Measurements from ENCODE around the gene SERPINA12. TPM values are rescaled to one million over a fixed set of nuclear protein-coding genes. Genes with fewer than 3 reads are reported as not detected.

Gene SERPINA12
- total RNA-seq, 1 experiment from 2014 or later: not detected

DNA sequence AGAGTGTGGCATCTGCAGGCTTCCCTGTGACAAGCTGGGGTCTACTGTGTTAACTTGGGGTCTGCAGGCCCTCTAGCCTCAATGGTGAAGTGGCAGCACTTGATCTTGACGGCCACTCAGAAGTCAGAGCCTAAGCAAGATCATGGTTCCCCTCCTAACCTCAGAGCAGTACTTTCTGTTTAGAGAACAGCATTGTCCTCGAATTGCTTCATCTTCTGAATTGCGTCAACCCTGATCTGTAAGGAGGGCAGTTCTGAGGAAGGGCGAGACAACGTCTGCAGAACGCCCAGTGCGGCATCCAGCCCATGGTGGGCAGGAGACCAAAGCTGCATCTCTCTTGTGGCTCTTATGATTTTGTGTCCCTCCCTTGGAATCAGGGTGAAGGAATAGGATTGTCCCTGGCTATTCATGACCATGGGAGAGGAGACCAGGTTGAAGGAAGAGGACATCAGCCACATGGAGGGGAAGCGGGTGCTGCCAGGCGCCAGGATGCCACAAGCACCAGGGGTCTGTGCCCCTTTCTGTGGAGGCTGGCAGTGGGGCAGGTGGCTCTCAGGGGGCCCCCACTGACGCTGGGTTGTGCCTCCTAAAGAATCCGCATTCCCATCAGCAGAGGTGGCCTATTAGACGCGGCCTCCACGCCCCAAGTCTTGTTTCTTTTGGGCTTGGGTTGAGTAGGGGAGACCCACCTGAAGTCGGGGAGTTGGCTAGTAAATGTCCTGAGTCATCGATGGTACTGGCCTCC, 35.4 kb downstream of the SERPINA12 start:
- no peak overlapping the region for H3T11ph ChIP-seq (ENCODE audit: low read length)
- no peak overlapping the region for H3K27ac ChIP-seq (ENCODE audit: insufficient read length, low read depth, low read length)
- Mint-ChIP-seq H3K4me1 (no peaks in the 10 kb centered on the region; a peak in 1 of 4 replicates), H3K4me3 (no peak overlapping the region), H3K36me3 (ENCODE audit: insufficient read depth in 1 of 3, low read depth in 3 of 3) (peaks cover 4 to 16% (median 8%) of the 10 kb centered on the region in 3 experiments; a peak in 5 of 7 replicates), H3K27me3 (ENCODE audit: low read depth) (peaks cover 8% of the 10 kb centered on the region), H3K9me3 (peaks cover 14 to 16% of the 10 kb centered on the region in 2 experiments), H3K27ac (no peak overlapping the region)
- no peak overlapping the region for H2AFZ ChIP-seq (ENCODE audit: low read length)
- no peak overlapping the region for H3K4ac ChIP-seq (ENCODE audit: low read depth, low read length)
- no peak overlapping the region for H3K4me2 ChIP-seq (ENCODE audit: insufficient read depth, insufficient read length, low read length)
- H2AK5ac ChIP-seq (ENCODE audit: insufficient read length, low read length): no peak overlapping the region
- H3K9ac ChIP-seq (ENCODE audit: extremely low read depth, insufficient read length, low read length): no peak overlapping the region
- DNase-seq: peak; percentile 5
- no peak overlapping the region for H4K5ac ChIP-seq (ENCODE audit: insufficient read length, low read depth, low read length)
- TF ChIP-seq, protein P1, sequence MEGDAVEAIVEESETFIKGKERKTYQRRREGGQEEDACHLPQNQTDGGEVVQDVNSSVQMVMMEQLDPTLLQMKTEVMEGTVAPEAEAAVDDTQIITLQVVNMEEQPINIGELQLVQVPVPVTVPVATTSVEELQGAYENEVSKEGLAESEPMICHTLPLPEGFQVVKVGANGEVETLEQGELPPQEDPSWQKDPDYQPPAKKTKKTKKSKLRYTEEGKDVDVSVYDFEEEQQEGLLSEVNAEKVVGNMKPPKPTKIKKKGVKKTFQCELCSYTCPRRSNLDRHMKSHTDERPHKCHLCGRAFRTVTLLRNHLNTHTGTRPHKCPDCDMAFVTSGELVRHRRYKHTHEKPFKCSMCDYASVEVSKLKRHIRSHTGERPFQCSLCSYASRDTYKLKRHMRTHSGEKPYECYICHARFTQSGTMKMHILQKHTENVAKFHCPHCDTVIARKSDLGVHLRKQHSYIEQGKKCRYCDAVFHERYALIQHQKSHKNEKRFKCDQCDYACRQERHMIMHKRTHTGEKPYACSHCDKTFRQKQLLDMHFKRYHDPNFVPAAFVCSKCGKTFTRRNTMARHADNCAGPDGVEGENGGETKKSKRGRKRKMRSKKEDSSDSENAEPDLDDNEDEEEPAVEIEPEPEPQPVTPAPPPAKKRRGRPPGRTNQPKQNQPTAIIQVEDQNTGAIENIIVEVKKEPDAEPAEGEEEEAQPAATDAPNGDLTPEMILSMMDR (conservative IDR thresholded peaks at IDR 0.05): no peak
- H2BK20ac ChIP-seq (ENCODE audit: low read depth, low read length, poor library complexity, severe bottlenecking): no peak overlapping the region
- H3K79me1 ChIP-seq (ENCODE audit: insufficient read depth, low read depth, low read length, poor library complexity, severe bottlenecking): no peaks in the 10 kb centered on the region
- H2BK15ac ChIP-seq (ENCODE audit: low read depth, low read length): no peak overlapping the region
- no peak overlapping the region for H4K91ac ChIP-seq (ENCODE audit: insufficient read length, low read depth, low read length)
- no peak overlapping the region for H3K56ac ChIP-seq (ENCODE audit: insufficient read length, low read depth, low read length)
- no peaks in the 10 kb centered on the region for H3K4me1 ChIP-seq (ENCODE audit: insufficient read depth, low read length)
- no peak overlapping the region for H3K23ac ChIP-seq (ENCODE audit: insufficient read length, low read depth, low read length)
- WGBS (ENCODE audit: extremely low coverage, insufficient read length, low lambda C conversion rate): no CpG with 5 or more reads among the region's 16 CpGs
- H3K23me2 ChIP-seq (ENCODE audit: insufficient read length, low read depth, low read length, poor library complexity, severe bottlenecking): no peaks in the 10 kb centered on the region
- no peak overlapping the region for H4K8ac ChIP-seq (replicated peaks; ENCODE audit: insufficient read length, low read depth, low read length)
- no peaks in the 10 kb centered on the region for H3K9me3 ChIP-seq (ENCODE audit: control insufficient read depth, low read depth, low read length)
- no peaks in the 10 kb centered on the region for H3K79me2 ChIP-seq (ENCODE audit: insufficient read depth, low read length)
- H2BK12ac ChIP-seq (ENCODE audit: insufficient read length, low read depth, low read length): no peak overlapping the region
- H2BK5ac ChIP-seq (ENCODE audit: insufficient read length, low read length): no peak overlapping the region
- no peaks in the 10 kb centered on the region for H4K20me1 ChIP-seq (ENCODE audit: control insufficient read depth, insufficient read depth, insufficient read length)
- no peak overlapping the region for H2BK120ac ChIP-seq (ENCODE audit: low read depth, low read length, poor library complexity, severe bottlenecking)
- no peak overlapping the region; the same call in 1 of the 2 replicates for H3K14ac ChIP-seq (ENCODE audit: insufficient read depth, low read length)
- H3K18ac ChIP-seq (ENCODE audit: insufficient read length, low read depth, low read length): no peak overlapping the region
- H3K27me3 ChIP-seq (ENCODE audit: insufficient read depth, low read length): no peaks in the 10 kb centered on the region; the same call in 1 of the 2 replicates

Measured in H9 (cell line).